ENCODE results near the gene NTSR1. TPM values are rescaled to one million over a fixed set of nuclear protein-coding genes. Genes with fewer than 3 reads are reported as not detected.

The NTSR1 gene
- total RNA-seq, 1 donor from 2014 or later, result 0.08 TPM

GRCh38 chr20:62760471-62760855, 51.8 kb downstream of the NTSR1 start:
- DNase-seq (ENCODE audit: low read depth), result no peak
- TF ChIP-seq, protein P1, sequence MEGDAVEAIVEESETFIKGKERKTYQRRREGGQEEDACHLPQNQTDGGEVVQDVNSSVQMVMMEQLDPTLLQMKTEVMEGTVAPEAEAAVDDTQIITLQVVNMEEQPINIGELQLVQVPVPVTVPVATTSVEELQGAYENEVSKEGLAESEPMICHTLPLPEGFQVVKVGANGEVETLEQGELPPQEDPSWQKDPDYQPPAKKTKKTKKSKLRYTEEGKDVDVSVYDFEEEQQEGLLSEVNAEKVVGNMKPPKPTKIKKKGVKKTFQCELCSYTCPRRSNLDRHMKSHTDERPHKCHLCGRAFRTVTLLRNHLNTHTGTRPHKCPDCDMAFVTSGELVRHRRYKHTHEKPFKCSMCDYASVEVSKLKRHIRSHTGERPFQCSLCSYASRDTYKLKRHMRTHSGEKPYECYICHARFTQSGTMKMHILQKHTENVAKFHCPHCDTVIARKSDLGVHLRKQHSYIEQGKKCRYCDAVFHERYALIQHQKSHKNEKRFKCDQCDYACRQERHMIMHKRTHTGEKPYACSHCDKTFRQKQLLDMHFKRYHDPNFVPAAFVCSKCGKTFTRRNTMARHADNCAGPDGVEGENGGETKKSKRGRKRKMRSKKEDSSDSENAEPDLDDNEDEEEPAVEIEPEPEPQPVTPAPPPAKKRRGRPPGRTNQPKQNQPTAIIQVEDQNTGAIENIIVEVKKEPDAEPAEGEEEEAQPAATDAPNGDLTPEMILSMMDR (IDR thresholded peaks at IDR 0.05; ENCODE audit: insufficient read depth, low read length, poor library complexity, severe bottlenecking), result no peak
- Histone ChIP-seq H3K27me3 (ENCODE audit: control insufficient read depth, insufficient read depth, low read length) (peaks cover 35% of the 10 kb centered on the region), H3K36me3 (ENCODE audit: control insufficient read depth, insufficient read depth, low read length) (no peaks in the 10 kb centered on the region), H3K4me3 (ENCODE audit: low read depth, low read length) (no peak overlapping the region)

- no peaks in the 10 kb centered on the region for H3K36me3 ChIP-seq (ENCODE audit: control insufficient read depth, insufficient read depth, low read length)
- no peak overlapping the region for H3K4me3 ChIP-seq (ENCODE audit: low read depth, low read length)
- peaks cover 39% of the 10 kb centered on the region for H3K27me3 ChIP-seq (ENCODE audit: control insufficient read depth, insufficient read depth, low read length)
- TF ChIP-seq, protein P1 (IDR thresholded peaks at IDR 0.05; ENCODE audit: insufficient read depth, low read length, poor library complexity, severe bottlenecking), result no peak
- no peak for DNase-seq (ENCODE audit: low read depth)
Measured at GRCh38 chr20:62760856-62761758, 52.5 kb downstream of the NTSR1 start.

- Histone ChIP-seq H3K4me3 (ENCODE audit: low read depth, low read length) (no peak overlapping the region), H3K27me3 (ENCODE audit: control insufficient read depth, insufficient read depth, low read length) (peaks cover 40% of the 10 kb centered on the region), H3K36me3 (ENCODE audit: control insufficient read depth, insufficient read depth, low read length) (no peaks in the 10 kb centered on the region)
- TF ChIP-seq, protein P1 (IDR thresholded peaks at IDR 0.05; ENCODE audit: insufficient read depth, low read length, poor library complexity, severe bottlenecking), result no peak
- DNase-seq (ENCODE audit: low read depth), result no peak
Measured at GRCh38 chr20:62761759-62762131, 53.1 kb downstream of the NTSR1 start.

DNA sequence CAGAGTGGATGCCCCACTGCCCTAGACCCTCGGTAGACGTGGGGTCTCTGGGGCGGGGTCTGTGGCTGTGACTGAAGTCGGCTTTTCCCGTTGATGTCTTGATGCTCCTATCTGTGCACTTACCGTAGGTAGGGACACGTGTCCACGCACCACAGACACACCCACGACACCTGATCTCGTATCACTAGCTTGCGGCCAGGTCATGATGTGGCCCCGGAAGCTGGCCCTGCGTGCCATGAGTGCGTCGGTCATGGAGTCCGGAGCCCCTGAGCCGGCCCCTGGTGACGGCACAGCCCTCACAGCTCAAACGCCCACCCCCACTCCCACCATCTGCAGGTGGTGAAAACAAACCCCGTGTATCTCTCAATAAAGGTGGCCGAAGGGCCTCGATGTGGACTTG, 53.7 kb downstream of the NTSR1 start:
- Histone ChIP-seq H3K27me3 (ENCODE audit: control insufficient read depth, insufficient read depth, low read length) (peaks cover 44% of the 10 kb centered on the region), H3K4me3 (ENCODE audit: low read depth, low read length) (no peak overlapping the region), H3K36me3 (ENCODE audit: control insufficient read depth, insufficient read depth, low read length) (no peaks in the 10 kb centered on the region)
- TF ChIP-seq, protein P1 (IDR thresholded peaks at IDR 0.05; ENCODE audit: insufficient read depth, low read length, poor library complexity, severe bottlenecking), result no peak
- no peak for DNase-seq (ENCODE audit: low read depth)

GRCh38 chr20:62762801-62763368, 54.2 kb downstream of the NTSR1 start:
- no peak overlapping the region for H3K4me3 ChIP-seq (ENCODE audit: low read depth, low read length)
- H3K36me3 ChIP-seq (ENCODE audit: control insufficient read depth, insufficient read depth, low read length), result no peaks in the 10 kb centered on the region
- H3K27me3 ChIP-seq (ENCODE audit: control insufficient read depth, insufficient read depth, low read length), result peaks cover 41% of the 10 kb centered on the region
- TF ChIP-seq, protein P1 (IDR thresholded peaks at IDR 0.05; ENCODE audit: insufficient read depth, low read length, poor library complexity, severe bottlenecking), result no peak
- DNase-seq (ENCODE audit: low read depth), result no peak

All from kidney epithelial cell (primary cell).